ENCODE results near the gene TSPAN32.

Gene TSPAN32

DNA sequence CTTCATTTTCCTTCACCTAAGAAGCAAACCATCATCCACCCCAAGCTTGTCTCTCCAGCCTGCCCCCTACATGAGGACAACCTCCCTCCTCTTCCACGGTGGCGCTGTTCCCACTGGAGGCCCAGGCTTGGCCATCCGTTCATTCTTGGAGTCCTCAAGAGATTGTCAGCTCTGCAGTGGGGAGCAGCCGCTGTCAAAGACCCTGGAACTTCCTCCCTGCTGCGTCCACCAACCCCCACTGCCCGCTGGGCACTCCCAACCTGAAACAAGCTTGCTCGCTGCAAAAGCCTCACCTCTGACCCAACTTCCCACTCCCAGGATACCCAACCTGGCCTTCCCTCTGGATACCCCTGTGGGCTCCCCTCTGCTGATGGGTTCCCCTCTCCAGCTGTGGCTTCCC is 64.9 kb downstream of the TSPAN32 start:
- no peaks in the 10 kb centered on the region for H3K36me3 ChIP-seq (ENCODE audit: control insufficient read depth, insufficient read depth, low read length)
- no peak overlapping the region for H3K4me3 ChIP-seq (replicated peaks; ENCODE audit: low read depth, low read length)
- DNase-seq (ENCODE audit: extremely low read depth, insufficient read length): no peak
- TF ChIP-seq, protein P1, sequence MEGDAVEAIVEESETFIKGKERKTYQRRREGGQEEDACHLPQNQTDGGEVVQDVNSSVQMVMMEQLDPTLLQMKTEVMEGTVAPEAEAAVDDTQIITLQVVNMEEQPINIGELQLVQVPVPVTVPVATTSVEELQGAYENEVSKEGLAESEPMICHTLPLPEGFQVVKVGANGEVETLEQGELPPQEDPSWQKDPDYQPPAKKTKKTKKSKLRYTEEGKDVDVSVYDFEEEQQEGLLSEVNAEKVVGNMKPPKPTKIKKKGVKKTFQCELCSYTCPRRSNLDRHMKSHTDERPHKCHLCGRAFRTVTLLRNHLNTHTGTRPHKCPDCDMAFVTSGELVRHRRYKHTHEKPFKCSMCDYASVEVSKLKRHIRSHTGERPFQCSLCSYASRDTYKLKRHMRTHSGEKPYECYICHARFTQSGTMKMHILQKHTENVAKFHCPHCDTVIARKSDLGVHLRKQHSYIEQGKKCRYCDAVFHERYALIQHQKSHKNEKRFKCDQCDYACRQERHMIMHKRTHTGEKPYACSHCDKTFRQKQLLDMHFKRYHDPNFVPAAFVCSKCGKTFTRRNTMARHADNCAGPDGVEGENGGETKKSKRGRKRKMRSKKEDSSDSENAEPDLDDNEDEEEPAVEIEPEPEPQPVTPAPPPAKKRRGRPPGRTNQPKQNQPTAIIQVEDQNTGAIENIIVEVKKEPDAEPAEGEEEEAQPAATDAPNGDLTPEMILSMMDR (IDR thresholded peaks at IDR 0.05; ENCODE audit: insufficient read depth, low read length, poor library complexity, severe bottlenecking): no peak
- H3K27me3 ChIP-seq (replicated peaks; ENCODE audit: control insufficient read depth, insufficient read depth, low read length): peaks cover 2% of the 10 kb centered on the region; the same call in 1 of the 2 replicates

DNA sequence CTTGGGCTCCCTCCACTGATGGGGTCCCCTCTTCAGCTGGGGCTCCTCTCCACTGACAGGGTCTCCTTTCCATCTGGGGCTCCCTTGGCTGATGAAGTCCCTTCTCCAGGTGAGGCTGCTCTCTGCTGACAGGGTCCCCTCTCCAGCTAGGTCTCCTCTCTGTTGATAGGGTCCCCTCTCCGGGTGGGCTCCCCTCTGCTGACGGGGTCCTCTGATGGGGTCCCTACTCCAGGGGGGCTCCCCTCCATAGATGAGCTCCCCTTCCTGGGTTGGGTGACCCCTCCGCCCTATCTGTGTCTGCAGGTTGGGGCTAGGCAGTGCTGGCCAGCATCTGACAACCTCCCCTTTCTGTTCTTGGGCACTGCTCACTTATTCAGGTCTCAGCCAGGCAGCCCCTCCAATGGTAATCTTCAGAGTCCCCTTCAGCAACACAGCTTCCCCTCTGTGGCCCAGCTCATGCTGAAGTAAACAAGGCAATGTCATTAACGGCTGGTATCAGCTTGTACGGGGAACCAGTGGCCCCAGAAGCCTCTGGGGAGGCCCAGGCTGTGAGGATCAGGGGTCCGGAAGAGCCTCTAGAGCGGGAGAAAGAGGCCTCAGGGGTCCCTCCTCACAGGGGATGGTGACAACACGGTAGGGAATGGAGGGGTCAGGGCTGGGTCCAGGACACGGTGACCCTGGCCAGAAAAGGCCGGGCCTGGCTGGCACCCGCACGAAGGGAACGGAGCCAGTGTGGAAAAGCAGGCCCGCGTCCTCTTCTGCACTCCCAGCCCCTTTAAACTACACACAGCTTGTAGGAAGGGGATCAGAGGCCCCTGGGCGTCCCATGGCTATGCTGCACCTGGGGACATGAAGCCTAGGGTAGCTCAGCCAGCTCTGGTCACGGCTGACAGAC is 65.7 kb downstream of the TSPAN32 start:
- DNase-seq (ENCODE audit: extremely low read depth, insufficient read length): no peak
- Histone ChIP-seq H3K36me3 (ENCODE audit: control insufficient read depth, insufficient read depth, low read length) (no peaks in the 10 kb centered on the region), H3K27me3 (replicated peaks; ENCODE audit: control insufficient read depth, insufficient read depth, low read length) (peaks cover 2% of the 10 kb centered on the region; the same call in 1 of the 2 replicates), H3K4me3 (replicated peaks; ENCODE audit: low read depth, low read length) (no peak overlapping the region)
- TF ChIP-seq, protein P1 (IDR thresholded peaks at IDR 0.05; ENCODE audit: insufficient read depth, low read length, poor library complexity, severe bottlenecking): no peak
